ENCODE measurements around the gene LOXL4. TPM values are rescaled to one million over a fixed set of nuclear protein-coding genes. Genes with fewer than 3 reads are reported as not detected.

LOXL4 gene
- 0.04 and 0.16 TPM in 2 replicates for total RNA-seq

GRCh38 chr10:98267894-98268693, at the start of gene LOXL4:
TSS of gene LOXL4 (minus strand) at chr10:98268194. CDS start at chr10:98263019, 5,175 bp downstream.

Other genes with a start within 250 kb of the LOXL4 start
- not detected in 2 replicates for gene CRTAC1, start 237.6 kb downstream of the LOXL4 start, total RNA-seq
- gene R3HCC1L, start 133.5 kb downstream of the LOXL4 start, total RNA-seq: 7.3 and 8.1 TPM in 2 replicates
- 1.5 and 1.6 TPM in 2 replicates for gene PYROXD2, start 147.0 kb upstream of the LOXL4 start, total RNA-seq
- gene HPS1, start 178.7 kb upstream of the LOXL4 start, total RNA-seq: 31.6 and 34.4 TPM in 2 replicates

All from hair follicular keratinocyte (primary cell).